Cortex of kidney (tissue), 1 donor: ENCODE results near the gene APBB2.

ENCODE experiments used
- DNase-seq: peaks from one replicate; lab custom pipeline; 2025; lab: John Stamatoyannopoulos, UW

Gene APBB2

GRCh38 chr4:40850496-40850895 lies 363.8 kb downstream of the APBB2 start:
- DNase-seq = no peak

GRCh38 chr4:40848940-40849339 lies 365.4 kb downstream of the APBB2 start:
- DNase-seq = no peak

GRCh38 chr4:40848251-40848650 lies 366.1 kb downstream of the APBB2 start:
- DNase-seq = no peak

- no peak for DNase-seq
Measured at GRCh38 chr4:40846532-40846931, 367.8 kb downstream of the APBB2 start.

- DNase-seq = no peak
Measured at GRCh38 chr4:40845154-40845835, 369.0 kb downstream of the APBB2 start.

- no peak for DNase-seq
Measured at GRCh38 chr4:40844261-40844660, 370.1 kb downstream of the APBB2 start.

- no peak for DNase-seq
Measured at GRCh38 chr4:40843696-40844095, 370.6 kb downstream of the APBB2 start.

- no peak for DNase-seq
Measured at GRCh38 chr4:40842725-40843423, 371.5 kb downstream of the APBB2 start.

GRCh38 chr4:40842318-40842717 lies 372.0 kb downstream of the APBB2 start:
- no peak for DNase-seq

- DNase-seq = no peak
Measured at GRCh38 chr4:40840985-40841571, 373.3 kb downstream of the APBB2 start.

- no peak for DNase-seq
Measured at GRCh38 chr4:40840255-40840984, 373.9 kb downstream of the APBB2 start.

- no peak for DNase-seq
Measured at GRCh38 chr4:40838742-40839141, 375.6 kb downstream of the APBB2 start.

GRCh38 chr4:40837094-40837870 lies 377.1 kb downstream of the APBB2 start:
- DNase-seq = no peak

- DNase-seq = no peak
Measured at GRCh38 chr4:40833212-40833611, 381.1 kb downstream of the APBB2 start.

- DNase-seq = no peak
Measured at GRCh38 chr4:40832175-40832574, 382.2 kb downstream of the APBB2 start.

GRCh38 chr4:40831146-40831907 lies 383.0 kb downstream of the APBB2 start:
- no peak for DNase-seq

GRCh38 chr4:40829586-40829985 lies 384.8 kb downstream of the APBB2 start:
- DNase-seq = no peak

- no peak for DNase-seq
Measured at GRCh38 chr4:40828661-40829060, 385.7 kb downstream of the APBB2 start.

- no peak for DNase-seq
Measured at GRCh38 chr4:40827758-40828157, 386.6 kb downstream of the APBB2 start.

- DNase-seq = no peak
Measured at GRCh38 chr4:40826821-40827220, 387.5 kb downstream of the APBB2 start.
